Ammon's horn (tissue), 1 donor: Measurements from ENCODE around the gene TJP1.

Experiments used
- DNase-seq: peaks from one replicate; pipeline ENCODE4 v3.0.0-alpha.2; 2016; ENCODE audit warnings: low spot score

The TJP1 gene

GRCh38 chr15:29822100-29822683, at the start of gene TJP1:
TJP1 (minus strand) TSS chr15:29822468; CDS start chr15:29822028, 440 bp downstream.
- DNase-seq: peak; percentile 64

- peak; percentile 26 for DNase-seq
Observed at GRCh38 chr15:29871401-29871800, 49.1 kb upstream of the TJP1 start.

GRCh38 chr15:29870495-29871151, 48.4 kb upstream of the TJP1 start:
- DNase-seq: peak; percentile 68

- DNase-seq: no peak
Observed at GRCh38 chr15:29867241-29868000, 45.2 kb upstream of the TJP1 start.

- DNase-seq: no peak
Observed at GRCh38 chr15:29866337-29866736, 44.1 kb upstream of the TJP1 start.

GRCh38 chr15:29864501-29864900, 42.2 kb upstream of the TJP1 start:
- no peak for DNase-seq

- peak; percentile 68 for DNase-seq
Observed at GRCh38 chr15:29863438-29863837, 41.2 kb upstream of the TJP1 start.

- DNase-seq: no peak
Observed at GRCh38 chr15:29862271-29862670, 40.0 kb upstream of the TJP1 start.

GRCh38 chr15:29860872-29861271, 38.6 kb upstream of the TJP1 start:
- no peak for DNase-seq

- DNase-seq: no peak
Observed at GRCh38 chr15:29859973-29860715, 37.9 kb upstream of the TJP1 start.

- DNase-seq: no peak
Observed at GRCh38 chr15:29859293-29859692, 37.0 kb upstream of the TJP1 start.

GRCh38 chr15:29857221-29857789, 35.0 kb upstream of the TJP1 start:
- no peak for DNase-seq

GRCh38 chr15:29854413-29854812, 32.1 kb upstream of the TJP1 start:
- no peak for DNase-seq

- DNase-seq: no peak
Observed at GRCh38 chr15:29853211-29853987, 31.1 kb upstream of the TJP1 start.

GRCh38 chr15:29852201-29852600, 29.9 kb upstream of the TJP1 start:
- no peak for DNase-seq

GRCh38 chr15:29849716-29850115, 27.4 kb upstream of the TJP1 start:
- DNase-seq: no peak

GRCh38 chr15:29849218-29849617, 26.9 kb upstream of the TJP1 start:
- no peak for DNase-seq

GRCh38 chr15:29844290-29844903, 22.1 kb upstream of the TJP1 start:
- DNase-seq: no peak

GRCh38 chr15:29842290-29842689, 20.0 kb upstream of the TJP1 start:
- DNase-seq: no peak

- no peak for DNase-seq
Observed at GRCh38 chr15:29840926-29841325, 18.7 kb upstream of the TJP1 start.

- DNase-seq: no peak
Observed at GRCh38 chr15:29840054-29840453, 17.8 kb upstream of the TJP1 start.
